HL-60/S4 treated with retinoic acid at 250 ng/mL for 4 days and 3 days (cell line): Measurements from ENCODE around the gene PPP4R1.
"Not testable (repeated sequence)": the region's sequence is repeated elsewhere in the genome, so short reads cannot be mapped to it uniquely, and the experiment has no call there.

Experiments
- in situ Hi-C: fragments of 300-500 bp; cut with MboI; formaldehyde crosslinking; loops from 2 replicates; pipeline ENCODE4 v1.7.0; 2022; ENCODE audit warnings: low sequenced_read_pairs

The PPP4R1 gene

GRCh38 chr18:9631814-9632496 lies 17.6 kb upstream of the PPP4R1 start:
- in situ Hi-C loops = no loop called here

- in situ Hi-C loops = no loop called here
Observed at GRCh38 chr18:9630444-9630843, 16.1 kb upstream of the PPP4R1 start.

GRCh38 chr18:9629709-9630108 lies 15.3 kb upstream of the PPP4R1 start:
- in situ Hi-C loops = no loop called here

- in situ Hi-C loops = no loop called here
Observed at GRCh38 chr18:9628984-9629383, 14.6 kb upstream of the PPP4R1 start.

GRCh38 chr18:9627642-9628041 lies 13.3 kb upstream of the PPP4R1 start:
- in situ Hi-C loops = no loop called here

- in situ Hi-C loops = no loop called here
Observed at GRCh38 chr18:9619990-9620389, 5.6 kb upstream of the PPP4R1 start.

- in situ Hi-C loops = no loop called here
Observed at GRCh38 chr18:9619545-9619944, 5.2 kb upstream of the PPP4R1 start.

- in situ Hi-C loops = no loop called here
Observed at GRCh38 chr18:9619056-9619455, 4.7 kb upstream of the PPP4R1 start.

- in situ Hi-C loops = no loop called here
Observed at GRCh38 chr18:9617006-9617542, 2.7 kb upstream of the PPP4R1 start.

- in situ Hi-C loops = no loop called here
Observed at GRCh38 chr18:9616049-9616448, 1.7 kb upstream of the PPP4R1 start.

GRCh38 chr18:9615280-9615797 lies 980 bp upstream of the PPP4R1 start:
- in situ Hi-C loops = no loop called here

- in situ Hi-C loops = no loop called here
Observed at GRCh38 chr18:9613550-9614400, 584 bp downstream of the PPP4R1 start.

- in situ Hi-C loops = no loop called here
Observed at GRCh38 chr18:9612977-9613376, 1.4 kb downstream of the PPP4R1 start.

GRCh38 chr18:9612215-9612830 lies 2.0 kb downstream of the PPP4R1 start:
- in situ Hi-C loops = no loop called here

- in situ Hi-C loops = no loop called here
Observed at GRCh38 chr18:9609190-9609589, 5.2 kb downstream of the PPP4R1 start.

- in situ Hi-C loops = no loop called here
Observed at GRCh38 chr18:9608728-9609127, 5.6 kb downstream of the PPP4R1 start.

GRCh38 chr18:9608298-9608697 lies 6.1 kb downstream of the PPP4R1 start:
- in situ Hi-C loops = no loop called here

GRCh38 chr18:9607111-9607510 lies 7.2 kb downstream of the PPP4R1 start:
- in situ Hi-C loops = not testable (repeated sequence)

GRCh38 chr18:9606039-9606438 lies 8.3 kb downstream of the PPP4R1 start:
- in situ Hi-C loops = no loop called here

GRCh38 chr18:9604348-9604747 lies 10.0 kb downstream of the PPP4R1 start:
- in situ Hi-C loops = no loop called here

- in situ Hi-C loops = no loop called here
Observed at GRCh38 chr18:9599328-9599727, 15.0 kb downstream of the PPP4R1 start.
